GM23338 (cell line): ENCODE data around the gene SDHAF2.

Experiments
- EZH2 ChIP-seq: fragments of 200-600 bp; sonication (generic); IDR thresholded peaks from one replicate; pipeline ENCODE4 v1.8.0; 2017; ENCODE audit warnings: antibody characterized with exemption, mild to moderate bottlenecking, low read depth; ENCODE audit not compliant: unreplicated experiment
- EZH2phosphoT487 ChIP-seq: fragments of 200-600 bp; sonication (generic); IDR thresholded peaks from one replicate; pipeline ENCODE4 v1.8.1; 2018; ENCODE audit warnings: antibody characterized with exemption; ENCODE audit not compliant: unreplicated experiment
- POLR2AphosphoS5 ChIP-seq: IDR thresholded peaks from 2 replicates; pipeline ENCODE4 v1.6.1; 2016; ENCODE audit warnings: antibody characterized with exemption, low read depth
- TF ChIP-seq, protein P1 (sequence below), 2 experiments: fragments of 200-600 bp in 1 of 2; sonication (generic) in 1 of 2; conservative IDR thresholded peaks; 2 replicates each; pipeline versions ENCODE4 v1.5.1 to v1.6.1; 2016 to 2017; ENCODE audit warnings: antibody characterized with exemption in 2 of 2, low read depth in 2 of 2, mild to moderate bottlenecking in 2 of 2, moderate library complexity in 1 of 2
- TF ChIP-seq, protein P2 (sequence below): IDR thresholded peaks from one replicate; pipeline ENCODE4 v1.6.1; 2018; ENCODE audit warnings: antibody characterized with exemption; ENCODE audit not compliant: unreplicated experiment
- TF ChIP-seq, protein P3 (sequence below): fragments of 250-450 bp; sonication (Bioruptor Pico); IDR thresholded peaks from 2 replicates; pipeline ENCODE4 v1.5.0; 2020; ENCODE audit warnings: mild to moderate bottlenecking, moderate library complexity

DNA sequence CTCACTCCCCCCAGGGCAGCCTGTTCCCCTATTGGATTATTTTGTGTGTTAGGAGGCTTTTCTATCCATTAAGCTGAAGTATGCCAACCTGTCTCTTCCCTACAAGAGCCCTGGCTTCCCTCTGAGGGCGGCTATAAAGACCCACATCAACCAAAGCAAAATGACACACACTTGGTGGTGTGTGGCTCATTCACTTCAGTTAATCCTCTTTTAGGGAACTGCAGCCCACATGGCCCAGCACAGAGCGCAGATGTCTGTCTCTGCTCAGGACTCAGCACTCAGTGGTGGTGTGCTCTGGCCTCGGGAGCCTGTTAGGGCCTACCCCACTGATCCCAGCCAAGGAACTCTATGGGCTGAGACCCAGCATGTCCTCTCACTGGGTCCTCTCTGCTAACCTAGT lies 46.4 kb downstream of the SDHAF2 start:
- TF ChIP-seq, protein P1, sequence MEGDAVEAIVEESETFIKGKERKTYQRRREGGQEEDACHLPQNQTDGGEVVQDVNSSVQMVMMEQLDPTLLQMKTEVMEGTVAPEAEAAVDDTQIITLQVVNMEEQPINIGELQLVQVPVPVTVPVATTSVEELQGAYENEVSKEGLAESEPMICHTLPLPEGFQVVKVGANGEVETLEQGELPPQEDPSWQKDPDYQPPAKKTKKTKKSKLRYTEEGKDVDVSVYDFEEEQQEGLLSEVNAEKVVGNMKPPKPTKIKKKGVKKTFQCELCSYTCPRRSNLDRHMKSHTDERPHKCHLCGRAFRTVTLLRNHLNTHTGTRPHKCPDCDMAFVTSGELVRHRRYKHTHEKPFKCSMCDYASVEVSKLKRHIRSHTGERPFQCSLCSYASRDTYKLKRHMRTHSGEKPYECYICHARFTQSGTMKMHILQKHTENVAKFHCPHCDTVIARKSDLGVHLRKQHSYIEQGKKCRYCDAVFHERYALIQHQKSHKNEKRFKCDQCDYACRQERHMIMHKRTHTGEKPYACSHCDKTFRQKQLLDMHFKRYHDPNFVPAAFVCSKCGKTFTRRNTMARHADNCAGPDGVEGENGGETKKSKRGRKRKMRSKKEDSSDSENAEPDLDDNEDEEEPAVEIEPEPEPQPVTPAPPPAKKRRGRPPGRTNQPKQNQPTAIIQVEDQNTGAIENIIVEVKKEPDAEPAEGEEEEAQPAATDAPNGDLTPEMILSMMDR (conservative IDR thresholded peaks at IDR 0.05; ENCODE audit: low read depth in 2 of 2) = no peak
- TF ChIP-seq EZH2 = no peak
- TF ChIP-seq EZH2phosphoT487 = no peak
- TF ChIP-seq, protein P2, sequence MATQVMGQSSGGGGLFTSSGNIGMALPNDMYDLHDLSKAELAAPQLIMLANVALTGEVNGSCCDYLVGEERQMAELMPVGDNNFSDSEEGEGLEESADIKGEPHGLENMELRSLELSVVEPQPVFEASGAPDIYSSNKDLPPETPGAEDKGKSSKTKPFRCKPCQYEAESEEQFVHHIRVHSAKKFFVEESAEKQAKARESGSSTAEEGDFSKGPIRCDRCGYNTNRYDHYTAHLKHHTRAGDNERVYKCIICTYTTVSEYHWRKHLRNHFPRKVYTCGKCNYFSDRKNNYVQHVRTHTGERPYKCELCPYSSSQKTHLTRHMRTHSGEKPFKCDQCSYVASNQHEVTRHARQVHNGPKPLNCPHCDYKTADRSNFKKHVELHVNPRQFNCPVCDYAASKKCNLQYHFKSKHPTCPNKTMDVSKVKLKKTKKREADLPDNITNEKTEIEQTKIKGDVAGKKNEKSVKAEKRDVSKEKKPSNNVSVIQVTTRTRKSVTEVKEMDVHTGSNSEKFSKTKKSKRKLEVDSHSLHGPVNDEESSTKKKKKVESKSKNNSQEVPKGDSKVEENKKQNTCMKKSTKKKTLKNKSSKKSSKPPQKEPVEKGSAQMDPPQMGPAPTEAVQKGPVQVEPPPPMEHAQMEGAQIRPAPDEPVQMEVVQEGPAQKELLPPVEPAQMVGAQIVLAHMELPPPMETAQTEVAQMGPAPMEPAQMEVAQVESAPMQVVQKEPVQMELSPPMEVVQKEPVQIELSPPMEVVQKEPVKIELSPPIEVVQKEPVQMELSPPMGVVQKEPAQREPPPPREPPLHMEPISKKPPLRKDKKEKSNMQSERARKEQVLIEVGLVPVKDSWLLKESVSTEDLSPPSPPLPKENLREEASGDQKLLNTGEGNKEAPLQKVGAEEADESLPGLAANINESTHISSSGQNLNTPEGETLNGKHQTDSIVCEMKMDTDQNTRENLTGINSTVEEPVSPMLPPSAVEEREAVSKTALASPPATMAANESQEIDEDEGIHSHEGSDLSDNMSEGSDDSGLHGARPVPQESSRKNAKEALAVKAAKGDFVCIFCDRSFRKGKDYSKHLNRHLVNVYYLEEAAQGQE = no peak
- TF ChIP-seq, protein P3, sequence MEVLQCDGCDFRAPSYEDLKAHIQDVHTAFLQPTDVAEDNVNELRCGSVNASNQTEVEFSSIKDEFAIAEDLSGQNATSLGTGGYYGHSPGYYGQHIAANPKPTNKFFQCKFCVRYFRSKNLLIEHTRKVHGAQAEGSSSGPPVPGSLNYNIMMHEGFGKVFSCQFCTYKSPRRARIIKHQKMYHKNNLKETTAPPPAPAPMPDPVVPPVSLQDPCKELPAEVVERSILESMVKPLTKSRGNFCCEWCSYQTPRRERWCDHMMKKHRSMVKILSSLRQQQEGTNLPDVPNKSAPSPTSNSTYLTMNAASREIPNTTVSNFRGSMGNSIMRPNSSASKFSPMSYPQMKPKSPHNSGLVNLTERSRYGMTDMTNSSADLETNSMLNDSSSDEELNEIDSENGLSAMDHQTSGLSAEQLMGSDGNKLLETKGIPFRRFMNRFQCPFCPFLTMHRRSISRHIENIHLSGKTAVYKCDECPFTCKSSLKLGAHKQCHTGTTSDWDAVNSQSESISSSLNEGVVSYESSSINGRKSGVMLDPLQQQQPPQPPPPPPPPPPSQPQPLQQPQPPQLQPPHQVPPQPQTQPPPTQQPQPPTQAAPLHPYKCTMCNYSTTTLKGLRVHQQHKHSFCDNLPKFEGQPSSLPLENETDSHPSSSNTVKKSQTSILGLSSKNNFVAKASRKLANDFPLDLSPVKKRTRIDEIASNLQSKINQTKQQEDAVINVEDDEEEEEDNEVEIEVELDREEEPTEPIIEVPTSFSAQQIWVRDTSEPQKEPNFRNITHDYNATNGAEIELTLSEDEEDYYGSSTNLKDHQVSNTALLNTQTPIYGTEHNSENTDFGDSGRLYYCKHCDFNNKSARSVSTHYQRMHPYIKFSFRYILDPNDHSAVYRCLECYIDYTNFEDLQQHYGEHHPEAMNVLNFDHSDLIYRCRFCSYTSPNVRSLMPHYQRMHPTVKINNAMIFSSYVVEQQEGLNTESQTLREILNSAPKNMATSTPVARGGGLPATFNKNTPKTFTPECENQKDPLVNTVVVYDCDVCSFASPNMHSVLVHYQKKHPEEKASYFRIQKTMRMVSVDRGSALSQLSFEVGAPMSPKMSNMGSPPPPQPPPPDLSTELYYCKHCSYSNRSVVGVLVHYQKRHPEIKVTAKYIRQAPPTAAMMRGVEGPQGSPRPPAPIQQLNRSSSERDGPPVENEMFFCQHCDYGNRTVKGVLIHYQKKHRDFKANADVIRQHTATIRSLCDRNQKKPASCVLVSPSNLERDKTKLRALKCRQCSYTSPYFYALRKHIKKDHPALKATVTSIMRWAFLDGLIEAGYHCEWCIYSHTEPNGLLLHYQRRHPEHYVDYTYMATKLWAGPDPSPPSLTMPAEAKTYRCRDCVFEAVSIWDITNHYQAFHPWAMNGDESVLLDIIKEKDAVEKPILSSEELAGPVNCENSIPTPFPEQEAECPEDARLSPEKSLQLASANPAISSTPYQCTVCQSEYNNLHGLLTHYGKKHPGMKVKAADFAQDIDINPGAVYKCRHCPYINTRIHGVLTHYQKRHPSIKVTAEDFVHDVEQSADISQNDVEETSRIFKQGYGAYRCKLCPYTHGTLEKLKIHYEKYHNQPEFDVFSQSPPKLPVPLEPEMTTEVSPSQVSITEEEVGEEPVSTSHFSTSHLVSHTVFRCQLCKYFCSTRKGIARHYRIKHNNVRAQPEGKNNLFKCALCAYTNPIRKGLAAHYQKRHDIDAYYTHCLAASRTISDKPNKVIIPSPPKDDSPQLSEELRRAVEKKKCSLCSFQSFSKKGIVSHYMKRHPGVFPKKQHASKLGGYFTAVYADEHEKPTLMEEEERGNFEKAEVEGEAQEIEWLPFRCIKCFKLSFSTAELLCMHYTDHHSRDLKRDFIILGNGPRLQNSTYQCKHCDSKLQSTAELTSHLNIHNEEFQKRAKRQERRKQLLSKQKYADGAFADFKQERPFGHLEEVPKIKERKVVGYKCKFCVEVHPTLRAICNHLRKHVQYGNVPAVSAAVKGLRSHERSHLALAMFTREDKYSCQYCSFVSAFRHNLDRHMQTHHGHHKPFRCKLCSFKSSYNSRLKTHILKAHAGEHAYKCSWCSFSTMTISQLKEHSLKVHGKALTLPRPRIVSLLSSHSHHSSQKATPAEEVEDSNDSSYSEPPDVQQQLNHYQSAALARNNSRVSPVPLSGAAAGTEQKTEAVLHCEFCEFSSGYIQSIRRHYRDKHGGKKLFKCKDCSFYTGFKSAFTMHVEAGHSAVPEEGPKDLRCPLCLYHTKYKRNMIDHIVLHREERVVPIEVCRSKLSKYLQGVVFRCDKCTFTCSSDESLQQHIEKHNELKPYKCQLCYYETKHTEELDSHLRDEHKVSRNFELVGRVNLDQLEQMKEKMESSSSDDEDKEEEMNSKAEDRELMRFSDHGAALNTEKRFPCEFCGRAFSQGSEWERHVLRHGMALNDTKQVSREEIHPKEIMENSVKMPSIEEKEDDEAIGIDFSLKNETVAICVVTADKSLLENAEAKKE = no peak
- no peak for TF ChIP-seq POLR2AphosphoS5
